Endothelial cell of umbilical vein (primary cell): ENCODE results near the gene ABI3BP.

ENCODE experiments used
- CTCF ChIP-seq, 2 donors: IDR thresholded peaks; 1 replicate in 1 of 2; 2 replicates in 1 of 2; pipeline ENCODE4 v1.5.1; 2011; ENCODE audit warnings: low read length in 2 of 2, mild to moderate bottlenecking in 2 of 2, moderate library complexity in 2 of 2, control low read depth in 1 of 2, inconsistent platforms in 1 of 2, low read depth in 1 of 2; ENCODE audit not compliant: insufficient read depth in 1 of 2; ENCODE audit errors: extremely low read depth in 1 of 2
- FOS ChIP-seq: IDR thresholded peaks from 2 replicates; pipeline ENCODE4 v1.6.1; 2011; ENCODE audit warnings: mild to moderate bottlenecking, low read length, moderate library complexity, borderline replicate concordance; ENCODE audit not compliant: insufficient read depth
- JUN ChIP-seq: IDR thresholded peaks from 2 replicates; pipeline ENCODE4 v1.6.1; 2011; ENCODE audit warnings: borderline replicate concordance, low read depth; ENCODE audit not compliant: insufficient read length, insufficient read depth
- POLR2A ChIP-seq: IDR thresholded peaks from 2 replicates; pipeline ENCODE4 v1.6.1; 2012; ENCODE audit warnings: low read depth, mild to moderate bottlenecking, control low read depth, low read length

GRCh38 chr3:100869787-100870186, 123.4 kb downstream of the ABI3BP start:
- no peak for TF ChIP-seq CTCF (IDR thresholded peaks at IDR 0.05; ENCODE audit: extremely low read depth in 1 of 2, insufficient read depth in 1 of 2, low read depth in 1 of 2, low read length in 2 of 2)
- no peak for TF ChIP-seq JUN
- no peak for TF ChIP-seq FOS
- no peak for TF ChIP-seq POLR2A
